SKM-1 treated with dmso at 0.1 percent for 144 hours (cell line): Measurements from ENCODE around the gene BEST1.
"Not testable (repeated sequence)": the region's sequence is repeated elsewhere in the genome, so short reads cannot be mapped to it uniquely, and the experiment has no call there.

Source experiments
- DNase-seq: peaks from one replicate; lab custom pipeline; 2025; ENCODE audit not compliant: unreplicated experiment; lab: John Stamatoyannopoulos, UW

BEST1 gene

DNA sequence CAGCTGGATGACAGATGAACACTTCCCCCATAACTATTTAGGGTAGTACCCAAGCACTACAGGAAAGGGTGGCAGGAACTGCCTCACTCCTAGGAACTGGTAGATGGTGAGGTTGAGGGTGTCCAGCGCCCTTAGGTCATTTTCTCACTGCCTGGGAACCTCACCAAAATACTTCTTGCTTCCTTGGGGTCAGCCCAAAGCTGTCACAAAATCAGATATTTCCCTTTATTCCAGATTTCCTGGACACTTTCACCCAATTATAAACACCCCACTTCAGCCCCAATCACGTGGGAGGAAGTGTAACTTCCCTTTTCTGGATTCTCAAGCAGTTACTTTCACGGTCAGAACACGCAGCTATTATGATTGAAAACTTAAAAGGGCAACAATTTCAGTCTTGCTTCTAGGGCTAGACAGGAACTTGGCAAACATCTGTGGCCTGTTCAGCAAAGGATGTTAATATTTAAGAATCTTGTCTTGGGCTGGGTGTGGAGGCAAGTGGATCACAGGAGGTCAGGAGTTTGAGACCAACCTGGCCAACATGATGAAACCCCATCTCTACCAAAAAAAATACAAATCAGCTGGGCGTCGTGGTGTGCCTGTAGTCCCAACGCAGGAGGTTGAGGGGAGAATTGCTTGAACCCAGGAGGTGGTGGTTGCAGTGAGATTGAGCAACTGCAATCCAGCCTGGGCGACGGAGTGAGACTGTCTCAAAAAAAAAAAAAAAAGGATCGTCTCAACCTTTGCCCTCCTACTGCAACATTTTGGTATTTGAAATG is 13.3 kb downstream of the BEST1 start:
- peak; percentile 76 for DNase-seq

DNA sequence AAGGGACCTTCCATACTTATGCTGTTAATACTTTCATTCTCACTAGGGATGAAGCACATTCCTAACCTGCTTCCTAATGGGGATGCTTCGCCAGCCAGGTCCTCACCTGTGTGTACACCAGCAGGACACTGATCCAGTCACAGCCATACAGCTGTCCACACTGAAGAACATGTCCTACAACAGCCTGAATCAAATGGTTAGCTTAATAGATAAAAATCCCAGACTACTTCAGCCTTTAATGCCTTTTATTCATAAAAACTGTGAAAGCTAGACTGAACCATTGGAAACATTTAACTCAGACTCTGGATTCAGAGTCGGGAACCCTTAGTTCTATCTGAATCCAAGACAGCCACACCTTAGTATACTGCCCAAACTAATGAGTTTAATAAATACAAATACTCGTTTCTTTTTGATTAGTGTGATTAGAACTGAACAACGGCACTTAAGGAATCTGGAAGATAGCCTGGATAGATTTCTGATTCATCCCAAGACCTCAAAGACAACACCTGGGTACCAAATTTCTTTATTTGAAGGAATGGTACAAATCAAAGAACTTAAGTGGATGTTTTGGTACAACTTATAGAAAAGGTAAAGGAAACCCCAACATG is 14.0 kb downstream of the BEST1 start:
- DNase-seq: no peak

DNA sequence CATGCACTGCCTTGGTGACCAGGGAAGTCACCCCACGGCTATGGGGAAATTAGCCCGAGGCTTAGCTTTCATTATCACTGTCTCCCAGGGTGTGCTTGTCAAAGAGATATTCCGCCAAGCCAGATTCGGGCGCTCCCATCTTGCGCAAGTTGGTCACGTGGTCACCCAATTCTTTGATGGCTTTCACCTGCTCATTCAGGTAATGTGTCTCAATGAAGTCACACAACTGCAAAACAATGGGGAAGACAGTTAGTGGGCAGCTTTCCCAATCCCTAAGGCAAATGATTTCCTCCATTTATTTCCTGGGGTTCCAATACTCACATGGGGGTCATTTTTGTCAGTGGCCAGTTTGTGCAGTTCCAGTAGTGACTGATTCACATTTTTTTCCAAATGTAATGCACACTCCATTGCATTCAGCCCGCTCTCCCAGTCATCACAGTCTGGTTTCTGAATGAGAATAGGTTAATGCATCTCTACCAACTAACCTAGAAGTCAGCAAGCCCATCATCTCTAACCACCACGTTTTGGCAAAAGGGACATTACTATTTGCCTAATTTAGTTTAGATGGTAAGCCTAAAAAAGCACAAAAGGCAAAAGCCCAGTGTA is 14.6 kb downstream of the BEST1 start:
- not testable (repeated sequence) for DNase-seq

DNA sequence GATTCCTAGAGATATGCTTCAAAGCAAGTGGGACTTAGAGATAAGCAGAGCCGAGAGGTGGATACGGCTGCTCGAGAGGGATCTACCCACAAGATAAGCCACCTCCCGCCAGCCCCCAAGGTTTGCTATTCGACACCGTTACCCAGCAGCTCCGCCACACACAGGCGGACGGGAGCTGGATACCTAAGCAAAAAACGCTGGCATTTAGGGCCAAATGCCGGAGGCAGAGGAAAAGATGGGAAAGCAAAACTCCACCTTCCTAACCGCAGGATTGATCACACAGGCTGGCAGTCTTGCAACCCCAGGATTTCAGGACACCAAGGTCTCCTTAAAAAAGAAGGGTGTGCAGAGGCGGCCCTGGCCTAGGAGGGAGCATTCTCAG is 16.6 kb downstream of the BEST1 start:
- no peak for DNase-seq

DNA sequence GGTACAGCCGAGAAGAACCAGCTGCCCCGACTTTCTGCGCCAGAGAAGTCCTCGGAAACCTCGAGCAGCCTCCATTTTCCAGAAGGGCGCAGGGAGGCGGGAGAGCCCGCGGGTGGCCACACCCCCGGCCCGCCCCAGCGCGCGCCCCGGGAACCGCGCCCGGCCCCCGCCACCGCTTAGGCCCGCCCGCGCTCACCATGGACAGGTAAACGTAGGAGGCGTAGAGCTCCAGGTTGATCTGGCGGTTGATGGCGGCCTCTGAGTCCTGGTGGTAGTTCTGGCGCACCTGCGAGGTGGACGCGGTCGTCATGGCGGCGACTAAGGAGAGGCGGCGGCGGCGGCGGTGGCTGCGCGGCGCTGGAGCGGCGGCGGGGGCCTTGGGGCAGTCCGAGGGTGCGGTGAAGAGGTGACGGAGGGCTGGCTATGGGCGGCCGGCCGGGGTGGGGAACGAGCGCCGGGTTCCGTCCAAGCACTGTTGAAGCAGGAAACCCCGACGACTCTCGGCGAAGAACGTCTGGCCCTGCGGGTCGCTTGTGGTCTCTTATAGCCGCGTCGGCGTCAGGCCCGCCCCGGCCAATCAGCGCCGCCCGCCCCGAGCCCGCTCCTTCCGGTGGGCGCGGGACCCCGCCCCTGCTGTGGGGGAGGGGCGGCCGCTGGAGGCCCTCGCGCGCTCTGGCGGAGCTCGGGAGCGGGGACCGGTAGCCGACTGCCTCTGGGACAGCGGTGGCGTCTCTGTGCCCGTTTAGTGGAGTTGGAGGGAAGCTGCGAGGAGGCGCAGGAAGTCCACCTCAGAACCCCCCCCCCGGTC is 17.2 kb downstream of the BEST1 start, which contains the start of gene FTH1:
FTH1 (minus strand) TSS at position 519 of the 808 bp plus-strand sequence; CDS start at position 310, 209 bp downstream.
- DNase-seq: peak; percentile 75

DNA sequence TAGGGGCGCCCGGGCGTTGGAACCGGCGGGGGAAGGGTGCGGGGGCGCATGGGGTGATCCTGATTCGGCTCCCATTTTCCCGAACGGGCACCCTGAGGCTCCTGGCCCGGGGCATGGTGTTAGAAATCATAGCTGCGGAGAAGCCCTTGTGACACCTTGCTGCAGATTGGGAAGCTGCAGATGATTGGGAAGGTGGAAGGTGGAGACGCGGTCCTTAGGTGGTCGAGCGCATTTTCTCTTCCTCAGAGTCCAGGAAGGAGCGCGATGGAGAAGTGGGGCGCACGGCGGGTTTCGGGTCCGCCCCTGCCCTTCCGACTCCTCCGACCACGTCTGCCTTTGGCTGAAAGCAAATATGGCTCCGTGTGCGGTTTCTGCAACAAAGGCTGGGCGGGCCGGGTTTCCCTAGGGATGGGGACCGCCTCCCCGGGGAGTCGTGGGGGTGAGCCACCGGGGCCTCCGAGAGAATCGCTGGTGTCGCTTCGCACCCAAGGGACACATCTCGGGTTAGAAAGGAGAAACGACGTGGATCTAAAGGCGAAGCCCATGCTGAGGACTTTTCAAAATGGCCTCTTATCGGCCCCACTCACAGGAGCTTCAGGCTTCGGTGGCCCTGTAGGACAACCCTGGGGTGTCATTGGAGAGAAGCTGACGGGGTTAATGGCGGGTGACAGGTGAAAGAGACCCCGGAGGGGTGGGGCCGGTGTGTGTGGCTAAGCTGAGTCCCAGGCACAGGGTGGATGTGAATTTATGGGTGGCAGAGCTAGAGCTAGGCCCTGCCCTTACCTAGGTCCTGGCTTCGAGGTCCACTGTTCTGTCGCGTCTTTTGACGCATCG is 18.0 kb downstream of the BEST1 start:
- DNase-seq: peak; percentile 6

DNA sequence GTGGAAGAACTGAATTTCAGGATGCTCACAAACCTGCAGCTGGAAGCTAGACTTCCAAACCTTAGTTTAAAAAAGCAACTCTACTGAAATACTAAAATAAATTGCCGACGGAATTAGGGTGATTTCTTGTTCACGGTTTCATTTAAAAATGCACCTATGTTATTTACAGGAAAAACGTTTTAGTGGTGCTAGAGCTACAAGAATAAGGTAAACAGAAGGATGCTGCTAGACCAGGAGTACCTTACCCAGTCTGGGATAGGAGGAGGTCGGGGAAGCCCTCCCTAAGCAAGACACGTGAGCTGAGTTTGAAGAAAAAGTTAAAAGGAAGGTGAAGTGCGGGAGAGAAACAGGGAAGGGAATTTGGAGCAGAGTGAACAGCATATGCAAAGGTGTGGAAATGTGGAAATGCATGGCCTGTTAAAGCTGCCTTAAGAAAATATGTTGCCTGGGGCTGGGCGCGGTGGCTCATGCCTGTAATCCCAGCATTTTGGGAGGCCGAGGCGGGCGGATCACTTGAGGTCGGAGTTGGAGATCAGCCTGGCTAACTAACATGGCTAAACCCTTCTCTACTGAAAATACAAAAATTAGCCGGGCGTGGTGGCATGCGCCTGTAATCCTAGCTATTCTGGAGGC is 18.7 kb downstream of the BEST1 start:
- DNase-seq: no peak

DNA sequence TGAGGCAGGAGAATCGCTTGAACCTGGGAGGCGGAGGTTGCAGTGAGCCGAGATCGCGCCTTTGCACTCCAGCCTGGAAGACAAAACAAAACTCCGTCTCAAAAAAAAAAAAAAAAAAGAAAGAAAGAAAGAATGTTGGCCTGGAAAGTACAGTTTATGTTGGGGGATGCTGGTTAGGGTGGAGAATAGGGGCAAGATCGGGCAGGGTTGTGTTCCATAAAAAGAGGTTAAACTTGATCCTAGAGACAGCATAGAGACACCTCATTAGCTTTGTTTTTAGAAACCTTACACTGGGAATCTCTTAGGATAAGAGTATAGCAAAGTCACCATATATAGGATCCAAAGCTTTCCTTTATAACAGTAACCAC is 19.2 kb downstream of the BEST1 start:
- DNase-seq: no peak

DNA sequence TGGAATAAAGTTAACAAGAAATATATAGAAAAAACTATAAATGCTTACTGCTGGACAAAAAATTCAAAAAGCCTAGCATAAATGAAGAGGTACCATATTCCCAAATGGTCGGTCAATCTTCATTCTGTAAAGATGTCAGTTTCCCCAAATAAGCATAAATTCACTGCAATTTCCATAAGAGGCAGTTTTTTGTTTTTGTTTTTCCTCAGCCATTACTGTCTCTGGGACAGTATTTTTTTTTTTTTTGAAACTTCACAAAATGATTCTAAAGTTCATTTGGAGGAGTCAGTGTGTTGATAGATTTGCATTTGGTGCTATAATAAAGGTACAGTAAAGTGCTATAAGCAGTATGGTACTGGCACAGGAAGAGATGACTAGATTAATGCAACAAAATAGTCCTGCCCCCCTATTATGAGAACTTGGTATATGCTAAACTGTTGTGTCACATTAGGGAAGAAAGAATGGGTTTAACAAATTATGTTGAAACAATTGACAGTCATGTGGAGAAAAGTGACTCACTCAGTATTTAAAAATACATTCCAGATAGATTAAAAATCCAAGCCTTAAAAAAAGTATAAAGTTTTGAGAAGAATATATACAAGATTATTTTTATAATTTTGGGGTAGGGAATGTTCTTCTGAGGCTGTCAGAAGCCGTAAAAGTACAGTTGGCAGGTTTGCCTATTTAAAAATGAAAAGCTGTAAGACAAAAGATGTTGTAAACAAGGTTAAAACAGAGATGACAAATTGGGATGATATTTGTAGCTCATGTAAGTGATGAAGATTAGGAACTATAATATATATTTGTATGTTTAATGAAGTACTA is 19.9 kb downstream of the BEST1 start:
- peak; percentile 70 for DNase-seq

DNA sequence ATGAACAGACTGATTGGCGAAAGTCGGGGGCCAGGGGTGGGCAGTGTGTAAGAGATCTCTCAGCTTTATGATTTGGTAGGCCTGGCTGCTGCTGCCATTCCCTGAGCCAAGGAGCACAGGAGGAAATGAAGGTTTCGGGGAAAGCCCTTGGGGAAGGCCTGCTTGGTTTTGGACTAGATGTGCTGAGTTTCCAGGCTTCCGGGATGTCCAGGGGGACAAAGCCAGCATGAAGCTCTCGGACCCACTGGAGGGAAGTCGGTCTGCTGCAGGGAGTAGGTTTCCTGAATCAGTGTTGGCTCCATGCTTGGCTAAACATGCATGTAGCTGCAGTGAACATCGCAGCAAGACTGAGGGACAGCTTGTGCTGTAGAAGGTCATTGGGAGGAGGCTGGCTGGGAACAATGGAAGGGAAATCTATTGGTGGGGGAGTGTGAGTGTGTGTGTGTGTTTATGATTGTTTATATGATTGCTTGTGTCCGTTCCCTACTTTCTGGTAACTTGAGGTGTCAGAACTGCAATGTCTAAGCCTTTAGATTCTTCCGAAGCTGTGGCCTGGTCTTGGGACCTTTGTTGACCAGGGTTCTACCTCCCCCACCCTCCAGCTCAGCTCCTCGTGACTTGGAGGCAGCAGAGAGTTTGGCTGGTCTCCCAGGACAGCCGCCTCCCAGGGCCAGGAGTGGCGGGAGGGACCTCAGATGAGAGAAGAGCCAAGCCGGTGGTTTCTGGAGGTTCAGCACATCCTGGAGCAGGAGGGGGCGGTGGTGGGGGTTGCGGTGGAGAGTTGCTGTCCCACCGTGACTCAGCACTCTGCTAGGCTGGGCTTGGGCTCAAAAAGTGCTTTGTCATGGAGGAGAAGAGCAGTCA is 21.3 kb downstream of the BEST1 start:
- DNase-seq: peak; percentile 85

DNA sequence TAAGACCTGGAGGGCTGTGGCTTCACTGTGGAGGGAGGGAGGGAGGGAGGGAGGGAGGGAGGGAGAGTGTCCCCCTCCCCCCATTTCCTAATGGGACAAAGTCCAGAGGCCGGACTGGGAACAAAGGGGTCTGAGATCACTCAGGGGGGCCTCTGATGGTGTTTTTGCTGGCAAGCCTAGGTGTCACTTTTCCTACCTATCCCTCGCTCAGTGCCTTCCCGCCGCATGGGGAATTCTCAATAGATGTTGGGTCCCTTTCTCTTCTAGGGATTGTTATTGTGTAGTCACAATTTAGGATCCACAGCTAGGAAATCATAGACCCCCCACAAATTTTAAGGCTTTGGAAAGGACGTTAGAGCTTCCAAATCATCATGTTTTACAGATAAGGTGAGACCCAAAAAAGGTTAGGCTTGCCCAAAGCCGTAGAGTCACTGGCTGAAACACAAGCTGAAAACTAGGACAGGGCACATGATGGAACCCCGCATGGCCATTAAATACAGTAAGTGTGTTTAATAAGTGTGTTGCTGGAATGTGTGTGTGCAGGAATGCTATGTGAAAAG is 22.0 kb downstream of the BEST1 start:
- DNase-seq: no peak

DNA sequence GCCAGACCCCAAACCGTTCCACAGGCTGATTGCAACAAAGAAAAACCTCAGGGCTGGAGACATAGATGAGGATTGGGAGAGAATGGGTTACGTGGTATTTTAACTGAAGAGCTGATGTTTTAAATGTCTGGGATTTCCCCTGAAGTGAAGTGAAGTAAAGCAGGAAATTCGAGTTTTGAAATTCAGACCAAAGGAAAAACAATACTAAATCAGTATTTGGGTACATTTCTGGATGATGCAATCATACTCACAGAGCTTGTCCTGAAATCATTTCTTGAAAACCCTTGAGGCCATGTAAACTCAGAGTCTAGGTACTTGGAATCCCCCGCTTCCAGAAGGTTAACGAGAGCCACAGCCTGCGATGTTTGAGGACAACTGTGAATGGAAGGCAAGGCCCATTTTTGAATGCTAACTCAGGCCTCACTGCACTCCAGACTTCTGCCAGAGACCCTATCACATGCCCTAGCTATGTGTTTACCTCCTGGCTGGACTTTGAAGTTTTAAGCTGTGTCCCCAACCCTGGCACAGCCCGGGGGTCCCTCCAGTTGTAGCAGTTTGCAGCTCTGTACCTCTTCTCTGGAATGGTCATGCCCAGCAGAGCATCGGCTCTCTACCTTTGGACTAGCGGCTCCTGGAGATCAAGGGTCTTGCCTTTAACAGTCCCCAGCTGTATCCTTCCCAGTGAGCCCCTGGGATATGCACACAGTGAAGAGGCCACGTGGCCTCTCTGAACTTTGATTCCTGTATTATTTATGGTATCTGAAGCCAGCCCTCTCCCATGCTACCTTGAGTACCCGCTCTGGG is 22.7 kb downstream of the BEST1 start:
- peak; percentile 19 for DNase-seq

DNA sequence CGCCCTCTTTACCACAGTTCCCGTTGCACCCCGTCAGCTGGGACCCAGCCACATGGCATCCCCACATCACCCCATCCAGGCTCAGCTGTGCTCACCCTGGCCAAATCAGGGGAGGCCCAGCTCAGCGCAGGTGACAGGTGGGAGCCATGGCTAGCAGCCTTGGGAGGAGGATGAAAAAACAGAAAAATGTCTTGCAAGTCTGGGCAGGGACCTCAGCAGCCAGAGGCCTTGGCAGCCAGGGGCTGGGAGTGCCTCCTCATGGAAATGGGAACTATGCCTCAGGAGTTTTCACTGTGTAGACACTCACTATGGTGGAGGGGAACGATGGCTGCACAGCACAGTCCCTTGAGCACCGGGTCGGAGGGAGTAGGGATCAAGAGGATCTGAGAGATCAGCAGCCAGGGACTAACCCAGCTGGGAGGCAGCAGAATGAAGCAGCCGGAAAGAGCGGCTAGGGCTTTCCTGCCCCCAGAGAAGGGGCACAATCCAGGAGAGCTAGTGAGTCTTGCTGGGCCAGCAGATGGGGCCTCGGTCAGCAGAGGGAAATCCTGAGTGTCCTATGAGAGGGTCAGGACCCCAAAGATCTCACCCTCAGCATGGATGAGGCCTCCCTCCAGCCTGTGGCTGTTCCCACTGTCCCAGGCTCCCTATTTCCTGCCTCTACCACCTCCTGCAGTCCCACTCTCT is 23.5 kb downstream of the BEST1 start:
- no peak for DNase-seq

DNA sequence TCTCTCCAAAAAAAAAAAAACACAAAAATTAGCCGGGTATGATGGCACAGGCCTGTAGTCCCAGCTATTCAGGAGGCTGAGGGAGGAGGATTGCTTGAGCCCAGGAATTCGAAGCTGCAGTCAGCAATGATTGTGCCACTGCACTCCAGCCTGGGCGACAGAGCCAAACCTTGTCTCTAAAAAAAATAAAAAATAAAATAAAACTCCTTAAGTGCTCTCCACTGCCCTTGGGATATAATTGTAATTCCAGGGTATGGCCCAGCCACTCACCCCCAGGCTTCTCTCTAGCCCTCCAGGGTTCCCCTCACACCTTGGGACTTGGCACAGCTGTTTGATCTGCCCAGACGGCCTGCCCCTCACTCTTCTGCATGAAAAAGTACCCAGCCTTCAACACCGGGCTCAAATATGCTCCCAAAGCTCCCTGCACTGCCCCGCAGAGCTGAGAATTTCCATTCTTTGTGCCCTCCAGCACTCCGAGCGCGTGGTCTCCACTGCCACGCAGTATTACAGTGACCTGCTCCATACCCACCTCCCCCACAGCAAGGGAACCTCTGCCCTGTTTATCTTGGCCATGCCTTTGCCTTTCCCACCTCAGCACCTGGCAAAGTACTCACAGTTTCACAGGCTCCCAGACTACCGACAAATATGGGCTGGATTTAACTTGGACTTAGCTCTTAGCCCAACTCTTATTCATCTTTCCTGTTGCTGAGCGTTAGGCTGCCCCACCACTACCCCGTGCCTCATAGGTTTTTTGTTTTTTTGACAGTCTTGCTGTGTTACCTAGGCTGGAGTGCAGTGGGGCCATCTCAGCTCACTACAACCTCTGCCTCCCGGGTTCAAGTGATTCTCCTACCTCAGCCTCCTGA is 24.8 kb downstream of the BEST1 start:
- no peak for DNase-seq

DNA sequence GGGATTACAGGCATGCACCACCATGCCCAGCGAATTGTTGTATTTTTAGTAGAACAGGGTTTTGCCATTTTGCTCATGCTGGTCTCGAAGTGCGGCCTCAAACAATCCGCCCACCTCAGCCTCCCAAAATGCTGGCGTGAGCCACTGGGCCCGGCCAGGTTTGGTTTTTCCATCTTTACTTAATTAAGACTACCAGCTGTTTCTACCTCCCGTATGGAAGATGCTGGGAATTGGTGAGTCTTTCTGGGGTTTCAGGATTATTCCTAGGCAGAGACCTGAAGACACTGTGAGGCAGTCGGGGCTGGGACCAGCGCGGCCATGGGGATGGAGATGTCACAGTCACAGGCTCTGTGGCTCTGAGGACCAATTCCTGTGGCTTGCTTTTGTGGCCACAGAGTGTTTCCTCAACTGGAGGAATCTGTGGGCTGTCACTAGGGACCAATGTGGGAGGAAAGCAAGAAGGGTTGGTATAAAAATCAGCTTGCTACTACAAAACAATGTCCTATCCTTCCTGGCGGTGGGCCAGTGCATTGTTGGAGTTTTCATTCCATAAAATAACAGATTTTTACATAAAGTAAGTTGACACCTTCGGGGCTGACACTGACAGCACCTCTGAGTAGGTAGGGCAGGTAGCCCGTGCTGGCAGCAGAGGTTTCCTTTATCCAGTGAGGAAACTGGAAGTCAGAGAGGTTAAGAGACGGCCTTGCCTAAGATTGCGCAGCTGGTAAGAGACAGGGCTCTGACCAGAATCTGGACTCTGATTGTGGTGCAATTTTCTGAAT is 25.7 kb downstream of the BEST1 start:
- no peak for DNase-seq
